GM18951 (cell line): ENCODE measurements around the gene TJP1.
"Not testable (repeated sequence)": the region's sequence is repeated elsewhere in the genome, so short reads cannot be mapped to it uniquely, and the experiment has no call there.

Experiments
- POLR2A ChIP-seq: IDR thresholded peaks from 4 replicates; pipeline ENCODE4 v1.6.1; 2011; ENCODE audit warnings: mild to moderate bottlenecking; ENCODE audit not compliant: insufficient read length, insufficient read depth; ENCODE audit errors: extremely low read depth
- in situ Hi-C: fragments of 300-500 bp; cut with MboI; formaldehyde crosslinking; loops from one replicate; pipeline ENCODE4 v1.12.0; 2022; ENCODE audit warnings: low sequenced_read_pairs, mixed read lengths, inconsistent platforms; ENCODE audit not compliant: unreplicated experiment

TJP1 gene

GRCh38 chr15:29701151-29701550 lies 121.1 kb downstream of the TJP1 start:
- in situ Hi-C loops, result no loop called here
- TF ChIP-seq POLR2A, result no peak

GRCh38 chr15:29700296-29700695 lies 122.0 kb downstream of the TJP1 start:
- in situ Hi-C loops, result no loop called here
- TF ChIP-seq POLR2A, result no peak

- in situ Hi-C loops, result no loop called here
- TF ChIP-seq POLR2A, result no peak
These were observed 122.5 kb downstream of the TJP1 start for GRCh38 chr15:29699791-29700190.

- in situ Hi-C loops, result no loop called here
- TF ChIP-seq POLR2A, result no peak
These were observed 124.1 kb downstream of the TJP1 start for GRCh38 chr15:29698030-29698701.

- TF ChIP-seq POLR2A, result no peak
- in situ Hi-C loops, result no loop called here
These were observed 125.1 kb downstream of the TJP1 start for GRCh38 chr15:29696950-29697738.

- in situ Hi-C loops, result not testable (repeated sequence)
These were observed 125.8 kb downstream of the TJP1 start for GRCh38 chr15:29696506-29696905.

- no peak for TF ChIP-seq POLR2A
- in situ Hi-C loops, result no loop called here
These were observed 126.6 kb downstream of the TJP1 start for GRCh38 chr15:29695489-29696167.

- TF ChIP-seq POLR2A, result no peak
- in situ Hi-C loops, result no loop called here
These were observed 129.0 kb downstream of the TJP1 start for GRCh38 chr15:29693225-29693624.

GRCh38 chr15:29692527-29692926 lies 129.7 kb downstream of the TJP1 start:
- in situ Hi-C loops, result no loop called here
- no peak for TF ChIP-seq POLR2A

- in situ Hi-C loops, result no loop called here
- TF ChIP-seq POLR2A, result no peak
These were observed 131.3 kb downstream of the TJP1 start for GRCh38 chr15:29690765-29691475.

- in situ Hi-C loops, result no loop called here
- TF ChIP-seq POLR2A, result no peak
These were observed 132.8 kb downstream of the TJP1 start for GRCh38 chr15:29689287-29689986.

GRCh38 chr15:29688506-29689286 lies 133.6 kb downstream of the TJP1 start:
- TF ChIP-seq POLR2A, result no peak
- in situ Hi-C loops, result no loop called here

- in situ Hi-C loops, result no loop called here
These were observed 134.2 kb downstream of the TJP1 start for GRCh38 chr15:29687939-29688505.

More at GRCh38 chr15:29687939-29688505, 134.2 kb downstream of the TJP1 start:
- no peak for TF ChIP-seq POLR2A
